ENCODE results near the gene CLECL1. TPM values are rescaled to one million over a fixed set of nuclear protein-coding genes. Genes with fewer than 3 reads are reported as not detected.
"Not testable (repeated sequence)": the region's sequence is repeated elsewhere in the genome, so short reads cannot be mapped to it uniquely, and the experiment has no call there.

Gene CLECL1
- total RNA-seq, 2 donors from 2014 or later, result 1.9 TPM; not detected in 1

GRCh38 chr12:9699898-9700605 is 32.8 kb downstream of the CLECL1 start:
- Histone ChIP-seq H3K9me3 (no peaks in the 10 kb centered on the region), H3K36me3 (peaks cover 5% of the 10 kb centered on the region), H3K4me1 (ENCODE audit: control insufficient read depth in 1 of 2, low read depth in 2 of 2) (no peaks in the 10 kb centered on the region), H3K27me3 (replicated peaks; ENCODE audit: insufficient read depth) (no peaks in the 10 kb centered on the region), H3K27ac (no peak overlapping the region), H3K4me3 (no peak overlapping the region)
- no peak for DNase-seq (ENCODE audit: low spot score)
- no peak for ATAC-seq (ENCODE audit: insufficient number of reproducible peaks, low FRiP score, low read depth)
- no peak for TF ChIP-seq CTCF (IDR thresholded peaks at IDR 0.05)

GRCh38 chr12:9699269-9699897 is 33.5 kb downstream of the CLECL1 start:
- Histone ChIP-seq H3K36me3 (peaks cover 10% of the 10 kb centered on the region), H3K4me3 (no peak overlapping the region), H3K27me3 (replicated peaks; ENCODE audit: insufficient read depth) (no peaks in the 10 kb centered on the region), H3K27ac (no peak overlapping the region), H3K9me3 (no peaks in the 10 kb centered on the region), H3K4me1 (ENCODE audit: control insufficient read depth in 1 of 2, low read depth in 2 of 2) (no peaks in the 10 kb centered on the region)
- no peak for TF ChIP-seq CTCF (IDR thresholded peaks at IDR 0.05)
- no peak for DNase-seq (ENCODE audit: low spot score)
- ATAC-seq (ENCODE audit: insufficient number of reproducible peaks, low FRiP score, low read depth), result no peak

- H3K36me3 ChIP-seq, result peaks cover 14% of the 10 kb centered on the region
- no peaks in the 10 kb centered on the region for H3K27me3 ChIP-seq (replicated peaks; ENCODE audit: insufficient read depth)
- H3K27ac ChIP-seq, result no peak overlapping the region
- no peaks in the 10 kb centered on the region for H3K9me3 ChIP-seq
- no peaks in the 10 kb centered on the region for H3K4me1 ChIP-seq (ENCODE audit: control insufficient read depth in 1 of 2, low read depth in 2 of 2)
- DNase-seq (ENCODE audit: low spot score) (no peak), ATAC-seq (ENCODE audit: insufficient number of reproducible peaks, low FRiP score, low read depth) (no peak)
- TF ChIP-seq CTCF (IDR thresholded peaks at IDR 0.05), result no peak
- H3K4me3 ChIP-seq, result no peak overlapping the region
Observed at GRCh38 chr12:9698681-9699080, 34.2 kb downstream of the CLECL1 start.

- TF ChIP-seq CTCF (IDR thresholded peaks at IDR 0.05), result no peak
- Histone ChIP-seq H3K27me3 (replicated peaks; ENCODE audit: insufficient read depth) (no peaks in the 10 kb centered on the region), H3K4me3 (no peak overlapping the region), H3K27ac (no peak overlapping the region), H3K9me3 (no peaks in the 10 kb centered on the region), H3K4me1 (ENCODE audit: control insufficient read depth in 1 of 2, low read depth in 2 of 2) (no peaks in the 10 kb centered on the region), H3K36me3 (peaks cover 14% of the 10 kb centered on the region)
- DNase-seq (ENCODE audit: low spot score) (no peak), ATAC-seq (ENCODE audit: insufficient number of reproducible peaks, low FRiP score, low read depth) (no peak)
Observed at GRCh38 chr12:9697619-9698018, 35.3 kb downstream of the CLECL1 start.

- DNase-seq (ENCODE audit: low spot score); H3K9me3 ChIP-seq; H3K27me3 ChIP-seq (replicated peaks; ENCODE audit: insufficient read depth); ATAC-seq (ENCODE audit: insufficient number of reproducible peaks, low FRiP score, low read depth); H3K4me3 ChIP-seq; H3K27ac ChIP-seq; H3K4me1 ChIP-seq (ENCODE audit: control insufficient read depth in 1 of 2, low read depth in 2 of 2): not testable (repeated sequence)
- peaks cover 18% of the 10 kb centered on the region for H3K36me3 ChIP-seq
Observed at GRCh38 chr12:9695661-9696060, 37.2 kb downstream of the CLECL1 start.

GRCh38 chr12:9695150-9695549 is 37.7 kb downstream of the CLECL1 start:
- DNase-seq (ENCODE audit: low spot score); ATAC-seq (ENCODE audit: insufficient number of reproducible peaks, low FRiP score, low read depth); H3K9me3 ChIP-seq; H3K27ac ChIP-seq; H3K4me3 ChIP-seq; H3K27me3 ChIP-seq (replicated peaks; ENCODE audit: insufficient read depth); H3K4me1 ChIP-seq (ENCODE audit: control insufficient read depth in 1 of 2, low read depth in 2 of 2): not testable (repeated sequence)
- peaks cover 18% of the 10 kb centered on the region for H3K36me3 ChIP-seq

Data from thoracic aorta (tissue), 2 donors.